Measurements from ENCODE around the gene SLF1. TPM values are rescaled to one million over a fixed set of nuclear protein-coding genes. Genes with fewer than 3 reads are reported as not detected.

SLF1 gene
- total RNA-seq, 1 experiment from 2014 or later, result 7.9 TPM

- no peaks in the 10 kb centered on the region for H3K27me3 ChIP-seq (replicated peaks; ENCODE audit: control insufficient read depth, insufficient read depth, low read length)
- H3K9me3 Mint-ChIP-seq (ENCODE audit: unreplicated experiment), result no peaks in the 10 kb centered on the region
- ChIA-PET CTCF (no interaction called here), POLR2A (no interaction called here)
- H3K4me3 Mint-ChIP-seq (ENCODE audit: unreplicated experiment), result no peak overlapping the region
- no peaks in the 10 kb centered on the region for H3K4me1 Mint-ChIP-seq (ENCODE audit: low read depth, unreplicated experiment)
- H3K27me3 Mint-ChIP-seq (ENCODE audit: insufficient read depth, unreplicated experiment), result no peaks in the 10 kb centered on the region
- no peak overlapping the region for H3K4me3 ChIP-seq (ENCODE audit: low read depth, low read length)
- intact Hi-C loops (cut with micrococcal nuclease; ENCODE audit: unreplicated experiment), result no loop called here
- BruUV-seq (replicated peaks), result no TSS peak
- no peaks in the 10 kb centered on the region for H3K4me1 ChIP-seq
- no peaks in the 10 kb centered on the region for H3K9me3 ChIP-seq
- TF ChIP-seq CTCF (IDR thresholded peaks at IDR 0.05; ENCODE audit: insufficient read depth in 1 of 2, low read depth in 1 of 2, low read length in 1 of 2, severe bottlenecking in 1 of 2, unreplicated experiment in 1 of 2), result no peak
- H3K27ac Mint-ChIP-seq (ENCODE audit: unreplicated experiment), result no peak overlapping the region
- H3K36me3 ChIP-seq (ENCODE audit: control insufficient read depth, insufficient read depth, low read length), result no peaks in the 10 kb centered on the region
- DNase-seq, result no peak
- H3K36me3 Mint-ChIP-seq (ENCODE audit: insufficient read depth, unreplicated experiment), result no peaks in the 10 kb centered on the region
These were observed 43.3 kb upstream of the SLF1 start for GRCh38 chr5:94575196-94575595.

GRCh38 chr5:94577466-94578245 lies 40.8 kb upstream of the SLF1 start:
- TF ChIP-seq CTCF (IDR thresholded peaks at IDR 0.05; ENCODE audit: insufficient read depth in 1 of 2, low read depth in 1 of 2, low read length in 1 of 2, severe bottlenecking in 1 of 2, unreplicated experiment in 1 of 2), result no peak
- Histone ChIP-seq H3K36me3 (ENCODE audit: control insufficient read depth, insufficient read depth, low read length) (no peaks in the 10 kb centered on the region), H3K9me3 (no peaks in the 10 kb centered on the region; the same call in 1 of the 2 replicates), H3K4me3 (ENCODE audit: low read depth, low read length) (no peak overlapping the region), H3K27me3 (replicated peaks; ENCODE audit: control insufficient read depth, insufficient read depth, low read length) (no peaks in the 10 kb centered on the region), H3K4me1 (no peaks in the 10 kb centered on the region)
- DNase-seq, result no peak
- CTCF ChIA-PET, result no interaction called here
- H3K36me3 Mint-ChIP-seq (ENCODE audit: insufficient read depth, unreplicated experiment), result no peaks in the 10 kb centered on the region
- no peak overlapping the region for H3K27ac Mint-ChIP-seq (ENCODE audit: unreplicated experiment)
- intact Hi-C loops (cut with micrococcal nuclease; ENCODE audit: unreplicated experiment), result no loop called here
- no peaks in the 10 kb centered on the region for H3K4me1 Mint-ChIP-seq (ENCODE audit: low read depth, unreplicated experiment)
- no peaks in the 10 kb centered on the region for H3K9me3 Mint-ChIP-seq (ENCODE audit: unreplicated experiment)
- H3K27me3 Mint-ChIP-seq (ENCODE audit: insufficient read depth, unreplicated experiment), result no peaks in the 10 kb centered on the region
- H3K4me3 Mint-ChIP-seq (ENCODE audit: unreplicated experiment), result no peak overlapping the region
- no TSS peak for BruUV-seq (replicated peaks)
- POLR2A ChIA-PET, result no interaction called here

GRCh38 chr5:94595281-94595840 lies 23.1 kb upstream of the SLF1 start:
- Mint-ChIP-seq H3K27ac (ENCODE audit: unreplicated experiment) (no peak overlapping the region), H3K27me3 (ENCODE audit: insufficient read depth, unreplicated experiment) (no peaks in the 10 kb centered on the region), H3K36me3 (ENCODE audit: insufficient read depth, unreplicated experiment) (no peaks in the 10 kb centered on the region), H3K4me3 (ENCODE audit: unreplicated experiment) (no peak overlapping the region), H3K9me3 (ENCODE audit: unreplicated experiment) (no peaks in the 10 kb centered on the region), H3K4me1 (ENCODE audit: low read depth, unreplicated experiment) (no peaks in the 10 kb centered on the region)
- ChIA-PET POLR2A (no interaction called here), CTCF (no interaction called here)
- Histone ChIP-seq H3K9me3 (no peaks in the 10 kb centered on the region), H3K36me3 (ENCODE audit: control insufficient read depth, insufficient read depth, low read length) (no peaks in the 10 kb centered on the region), H3K4me3 (ENCODE audit: low read depth, low read length) (no peak overlapping the region), H3K4me1 (no peaks in the 10 kb centered on the region), H3K27me3 (replicated peaks; ENCODE audit: control insufficient read depth, insufficient read depth, low read length) (no peaks in the 10 kb centered on the region)
- TF ChIP-seq CTCF (IDR thresholded peaks at IDR 0.05; ENCODE audit: insufficient read depth in 1 of 2, low read depth in 1 of 2, low read length in 1 of 2, severe bottlenecking in 1 of 2, unreplicated experiment in 1 of 2), result no peak
- intact Hi-C loops (cut with micrococcal nuclease; ENCODE audit: unreplicated experiment), result no loop called here
- DNase-seq, result no peak
- no TSS peak for BruUV-seq (replicated peaks)
